ENCODE measurements around the gene LIPE.

- TF ChIP-seq CTCF (IDR thresholded peaks at IDR 0.05) (no peak), POLR2A (IDR thresholded peaks at IDR 0.05) (no peak)
These were observed 18.8 kb upstream of the LIPE start for GRCh38 chr19:42445948-42446347.
